Cardiac fibroblast (primary cell): Measurements from ENCODE around the gene EIPR1.

Source experiments
- DNase-seq, 2 donors: peaks; one replicate each; pipeline versions ENCODE4 v3.0.0 to v3.0.0-alpha.2; 2010; ENCODE audit warnings: low read depth in 2 of 2
- H3K4me3 ChIP-seq, 2 donors: replicated peaks in 1 of 2; 1 replicate in 1 of 2; 2 replicates in 1 of 2; pipeline ENCODE4 v1.5.1; 2011; ENCODE audit warnings: low read depth in 2 of 2, low read length in 2 of 2, mild to moderate bottlenecking in 2 of 2, moderate library complexity in 1 of 2
- TF ChIP-seq, protein P1 (sequence below): IDR thresholded peaks from one replicate; pipeline ENCODE4 v1.5.1; 2011; ENCODE audit warnings: low read depth, mild to moderate bottlenecking, low read length, inconsistent platforms

Gene EIPR1

DNA sequence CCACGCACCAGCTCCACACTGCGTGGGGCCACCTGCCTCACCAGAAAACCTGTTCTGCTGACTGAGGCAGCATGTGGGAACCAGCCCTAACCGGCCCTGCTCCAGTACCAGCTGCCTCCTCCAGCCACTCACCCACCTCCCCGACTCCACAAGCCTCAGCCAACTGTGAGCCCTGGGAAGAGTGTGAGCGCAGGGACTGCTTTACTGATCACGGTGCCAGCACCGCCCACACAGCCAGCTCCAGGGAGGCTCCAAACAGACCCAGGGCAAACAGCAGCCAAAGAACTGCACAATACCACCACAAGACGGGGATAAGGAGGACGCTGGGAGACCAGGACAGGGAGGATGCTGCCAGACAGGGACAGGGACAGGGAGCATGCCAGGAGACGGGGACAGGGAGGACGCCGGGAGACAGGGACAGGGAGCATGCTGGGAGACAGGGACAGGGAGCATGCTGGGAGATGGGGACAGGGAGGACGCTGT lies 28.4 kb downstream of the EIPR1 start:
- peak in 1 of 2 donors; percentile 37 for DNase-seq
- TF ChIP-seq, protein P1, sequence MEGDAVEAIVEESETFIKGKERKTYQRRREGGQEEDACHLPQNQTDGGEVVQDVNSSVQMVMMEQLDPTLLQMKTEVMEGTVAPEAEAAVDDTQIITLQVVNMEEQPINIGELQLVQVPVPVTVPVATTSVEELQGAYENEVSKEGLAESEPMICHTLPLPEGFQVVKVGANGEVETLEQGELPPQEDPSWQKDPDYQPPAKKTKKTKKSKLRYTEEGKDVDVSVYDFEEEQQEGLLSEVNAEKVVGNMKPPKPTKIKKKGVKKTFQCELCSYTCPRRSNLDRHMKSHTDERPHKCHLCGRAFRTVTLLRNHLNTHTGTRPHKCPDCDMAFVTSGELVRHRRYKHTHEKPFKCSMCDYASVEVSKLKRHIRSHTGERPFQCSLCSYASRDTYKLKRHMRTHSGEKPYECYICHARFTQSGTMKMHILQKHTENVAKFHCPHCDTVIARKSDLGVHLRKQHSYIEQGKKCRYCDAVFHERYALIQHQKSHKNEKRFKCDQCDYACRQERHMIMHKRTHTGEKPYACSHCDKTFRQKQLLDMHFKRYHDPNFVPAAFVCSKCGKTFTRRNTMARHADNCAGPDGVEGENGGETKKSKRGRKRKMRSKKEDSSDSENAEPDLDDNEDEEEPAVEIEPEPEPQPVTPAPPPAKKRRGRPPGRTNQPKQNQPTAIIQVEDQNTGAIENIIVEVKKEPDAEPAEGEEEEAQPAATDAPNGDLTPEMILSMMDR = no peak
- H3K4me3 ChIP-seq = no peak overlapping the region

DNA sequence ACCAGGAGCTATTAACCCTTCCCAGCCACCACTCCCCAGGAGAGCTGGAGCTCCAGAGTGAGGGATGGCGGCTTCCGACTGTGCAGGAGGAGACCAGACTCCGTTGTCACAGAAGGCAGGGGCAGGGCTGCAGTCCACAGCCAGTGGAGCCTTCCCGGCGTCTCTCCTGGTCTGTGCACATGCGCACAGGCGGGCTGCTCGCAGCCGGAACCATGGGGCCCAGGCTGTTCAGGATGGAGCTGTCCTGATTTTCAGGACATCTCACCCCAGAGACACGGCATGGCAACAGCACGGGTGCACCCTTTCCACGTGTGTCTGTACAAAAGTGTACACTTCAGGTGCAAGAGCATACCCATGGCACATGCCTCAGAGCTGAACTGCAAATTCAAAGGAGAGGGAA lies 28.9 kb downstream of the EIPR1 start:
- no peak overlapping the region for H3K4me3 ChIP-seq
- no peak for DNase-seq
- TF ChIP-seq, protein P1 = no peak

DNA sequence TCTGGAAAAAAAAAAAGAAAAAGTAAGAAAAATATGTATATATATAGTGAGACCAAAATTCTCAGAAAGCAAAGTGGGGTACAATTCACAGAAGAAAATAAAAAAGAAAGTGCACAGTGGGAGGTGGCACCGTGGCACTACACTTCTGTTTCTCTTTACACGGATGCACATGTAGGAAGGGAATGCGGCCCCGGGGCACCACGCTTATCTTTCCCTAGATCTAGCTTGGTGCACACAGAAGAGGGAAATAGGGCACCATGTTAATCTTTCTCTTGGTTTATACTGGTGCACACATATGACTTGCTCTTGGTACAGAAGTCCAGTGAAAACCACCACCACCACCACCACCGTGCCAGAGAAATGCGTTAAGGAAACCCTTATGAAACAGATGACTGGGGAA lies 32.0 kb downstream of the EIPR1 start:
- no peak for DNase-seq
- TF ChIP-seq, protein P1 = no peak
- H3K4me3 ChIP-seq = no peak overlapping the region

DNA sequence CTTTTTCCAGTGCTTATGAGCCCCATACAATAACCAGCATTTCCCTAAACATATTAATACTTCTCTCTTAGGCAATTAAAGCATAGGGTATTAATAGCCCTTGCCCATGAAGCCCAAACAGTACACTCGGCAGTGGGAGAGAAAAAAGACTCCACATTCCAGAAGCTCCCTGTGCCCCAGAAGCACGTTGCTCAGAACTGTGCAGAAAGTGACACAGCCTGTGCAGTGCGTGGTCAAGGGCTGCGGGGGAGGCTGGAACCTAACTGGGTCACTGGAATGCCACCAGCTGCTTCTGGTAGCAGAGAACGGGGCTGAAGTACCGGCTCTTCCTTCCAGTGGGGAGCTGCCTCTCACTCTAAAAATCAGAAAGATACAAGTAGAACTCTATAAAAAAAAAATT lies 32.7 kb downstream of the EIPR1 start:
- TF ChIP-seq, protein P1 = no peak
- no peak overlapping the region for H3K4me3 ChIP-seq
- no peak for DNase-seq

DNA sequence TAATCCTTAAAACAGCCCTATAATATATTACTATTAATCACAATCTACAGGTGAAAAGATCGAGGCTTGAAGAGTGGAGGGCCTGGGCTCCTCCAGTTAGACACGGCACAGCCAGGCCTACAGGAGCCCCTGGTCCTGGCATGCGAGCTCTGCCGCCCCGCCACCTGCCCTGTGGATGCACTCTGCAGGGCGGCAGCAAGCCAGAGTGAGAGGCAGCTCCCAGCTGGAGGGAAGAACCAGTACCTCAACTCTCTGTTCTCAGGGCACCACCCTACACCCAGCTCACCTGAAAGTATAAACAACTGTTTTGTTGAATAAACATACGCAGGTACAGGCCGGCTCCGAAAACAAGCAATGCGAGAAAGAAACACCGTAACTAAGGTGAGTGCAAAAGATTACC lies 34.6 kb downstream of the EIPR1 start:
- no peak for DNase-seq
- H3K4me3 ChIP-seq = no peak overlapping the region
- TF ChIP-seq, protein P1 = no peak

DNA sequence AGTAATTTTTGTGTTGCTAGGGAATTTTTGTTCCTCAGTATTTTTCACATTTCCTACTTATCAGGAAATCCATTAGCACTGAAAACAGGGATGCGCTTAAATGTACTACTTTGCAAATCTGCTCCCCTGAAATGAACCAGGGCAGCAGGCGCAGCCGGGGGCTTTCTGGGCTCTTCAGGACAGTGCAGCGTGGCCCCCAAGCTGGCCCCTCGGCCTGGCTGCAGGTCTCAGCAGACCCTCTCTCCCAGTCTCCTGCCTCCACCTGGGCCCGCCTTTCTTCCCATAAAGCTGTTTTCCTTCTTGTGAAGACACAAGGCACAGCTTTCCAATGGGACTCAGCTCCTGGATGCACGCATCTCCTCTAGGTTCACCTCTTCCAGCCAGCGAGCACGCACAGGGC lies 35.3 kb downstream of the EIPR1 start:
- TF ChIP-seq, protein P1 = no peak
- H3K4me3 ChIP-seq = no peak overlapping the region
- no peak for DNase-seq

DNA sequence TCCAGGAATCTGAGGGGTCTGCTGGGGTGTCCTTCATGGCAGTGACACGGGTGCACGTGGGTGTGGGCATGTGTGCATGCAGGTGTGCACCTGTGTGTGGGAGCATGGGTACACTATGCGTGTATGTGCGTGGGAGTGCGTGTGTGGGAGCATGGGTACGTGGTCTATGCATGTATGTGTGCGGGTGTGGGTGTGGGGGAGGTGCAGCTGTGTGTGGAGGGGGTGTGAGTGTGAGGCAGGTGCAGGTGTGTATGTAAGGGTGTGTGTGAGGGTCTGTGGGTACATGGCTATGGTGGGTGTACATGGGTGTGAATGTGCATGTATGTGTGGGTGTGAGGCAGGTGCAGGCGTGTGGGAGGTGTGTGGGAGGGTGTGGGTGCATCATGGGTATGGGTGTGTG lies 36.3 kb downstream of the EIPR1 start:
- no peak overlapping the region for H3K4me3 ChIP-seq
- no peak for DNase-seq
- TF ChIP-seq, protein P1 = no peak
